Skeletal muscle satellite cell (primary cell): Measurements from ENCODE around the gene WAPL.
"Not testable (repeated sequence)": the region's sequence is repeated elsewhere in the genome, so short reads cannot be mapped to it uniquely, and the experiment has no call there.

Experiments used
- H3K27me3 ChIP-seq: 2 replicates; pipeline ENCODE4 v1.7.0; 2013; ENCODE audit warnings: low read length; ENCODE audit not compliant: control insufficient read depth, insufficient read depth
- H3K36me3 ChIP-seq: 2 replicates; pipeline ENCODE4 v1.7.0; 2013; ENCODE audit warnings: mild to moderate bottlenecking, control low read depth, low read length; ENCODE audit not compliant: insufficient read depth
- H3K4me1 ChIP-seq: 2 replicates; pipeline ENCODE4 v1.7.0; 2013; ENCODE audit warnings: low read length; ENCODE audit not compliant: control insufficient read depth, insufficient read depth
- H3K4me2 ChIP-seq: 2 replicates; pipeline ENCODE4 v1.7.0; 2013; ENCODE audit warnings: mild to moderate bottlenecking, low read length
- H3K4me3 ChIP-seq: 2 replicates; pipeline ENCODE4 v1.7.0; 2013; ENCODE audit warnings: low read length
- H3K9ac ChIP-seq: 2 replicates; pipeline ENCODE4 v1.7.0; 2013; ENCODE audit warnings: mild to moderate bottlenecking, low read depth, low read length, moderate library complexity
- H3K9me3 ChIP-seq: replicated peaks from 2 replicates; pipeline ENCODE4 v1.7.0; 2013; ENCODE audit warnings: mild to moderate bottlenecking, control low read depth, low read length

WAPL gene

GRCh38 chr10:86538547-86538946 lies 17.0 kb upstream of the WAPL start:
- no peaks in the 10 kb centered on the region for H3K27me3 ChIP-seq

DNA sequence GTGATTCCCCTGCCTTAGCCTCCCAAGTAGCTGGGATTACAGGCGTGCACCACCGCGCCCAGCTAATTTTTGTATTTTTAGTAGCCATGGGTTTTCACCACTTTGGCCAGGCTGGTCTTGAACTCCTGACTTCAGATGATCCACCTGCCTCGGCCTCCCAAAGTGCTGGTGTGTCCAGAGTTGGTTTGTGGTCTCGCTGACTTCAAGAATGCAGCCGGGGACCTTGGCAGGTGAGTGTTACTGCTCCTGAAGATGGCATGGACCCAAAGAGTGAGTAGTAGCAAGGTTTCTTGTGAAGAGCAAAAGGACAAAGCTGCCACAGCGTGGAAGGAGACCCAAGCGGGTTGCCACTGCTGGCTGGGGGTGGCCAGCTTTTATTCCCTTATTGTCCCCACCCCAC lies 16.4 kb upstream of the WAPL start:
- H3K4me2 ChIP-seq, H3K4me3 ChIP-seq, H3K36me3 ChIP-seq, H3K27me3 ChIP-seq, H3K9ac ChIP-seq, H3K4me1 ChIP-seq, H3K9me3 ChIP-seq: not testable (repeated sequence)

More at GRCh38 chr10:86538547-86538946, 17.0 kb upstream of the WAPL start:
- Histone ChIP-seq H3K4me1 (peaks cover 9% of the 10 kb centered on the region), H3K4me3 (no peak overlapping the region), H3K9ac (no peak overlapping the region), H3K4me2 (peak overlapping the region; percentile 37), H3K36me3 (no peaks in the 10 kb centered on the region), H3K9me3 (no peaks in the 10 kb centered on the region)

DNA sequence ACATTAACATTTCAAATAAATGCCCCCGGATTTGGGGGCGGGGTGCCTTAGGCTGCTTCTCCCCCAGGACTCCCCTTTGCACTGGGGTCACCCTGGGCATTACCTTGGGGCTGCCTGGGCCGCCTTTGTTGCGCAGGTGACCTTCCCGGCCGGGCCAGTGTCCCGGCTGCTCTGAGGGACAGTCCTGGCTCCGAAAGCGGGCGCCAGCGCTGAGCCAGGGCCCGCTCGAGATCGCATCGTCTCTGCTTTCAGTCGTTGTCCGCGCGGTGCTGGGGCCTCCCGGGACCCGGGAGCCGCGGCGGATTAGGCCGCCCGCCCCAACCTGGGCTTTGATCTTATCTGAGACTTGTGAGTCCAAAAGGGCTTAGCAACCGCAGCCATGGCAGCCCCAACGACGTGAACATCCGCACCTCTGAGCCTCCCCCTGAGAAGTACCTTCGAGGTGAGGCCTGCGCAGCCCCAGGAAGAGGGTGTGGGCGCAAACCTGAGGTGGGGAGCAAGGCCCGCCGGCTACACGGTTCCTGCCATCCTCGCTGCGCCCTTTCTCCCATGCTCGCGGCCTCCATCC lies 14.8 kb upstream of the WAPL start:
- no peaks in the 10 kb centered on the region for H3K36me3 ChIP-seq
- no peak overlapping the region for H3K9ac ChIP-seq
- peaks cover 9% of the 10 kb centered on the region for H3K4me1 ChIP-seq
- H3K4me3 ChIP-seq = no peak overlapping the region
- H3K27me3 ChIP-seq = no peaks in the 10 kb centered on the region
- H3K9me3 ChIP-seq = no peaks in the 10 kb centered on the region
- no peak overlapping the region for H3K4me2 ChIP-seq

- Histone ChIP-seq H3K4me2 (peak overlapping the region; percentile 80), H3K4me1 (peaks cover 9% of the 10 kb centered on the region), H3K4me3 (peak overlapping the region; percentile 66), H3K9ac (peak overlapping the region; percentile 63), H3K27me3 (no peaks in the 10 kb centered on the region), H3K36me3 (no peaks in the 10 kb centered on the region), H3K9me3 (no peaks in the 10 kb centered on the region)
Measured at GRCh38 chr10:86535132-86535882, 13.7 kb upstream of the WAPL start.

GRCh38 chr10:86533328-86533727 lies 11.7 kb upstream of the WAPL start:
- Histone ChIP-seq H3K4me2 (no peak overlapping the region), H3K27me3 (no peaks in the 10 kb centered on the region), H3K9ac (no peak overlapping the region), H3K9me3 (no peaks in the 10 kb centered on the region), H3K4me1 (peaks cover 9% of the 10 kb centered on the region), H3K36me3 (no peaks in the 10 kb centered on the region), H3K4me3 (no peak overlapping the region)

DNA sequence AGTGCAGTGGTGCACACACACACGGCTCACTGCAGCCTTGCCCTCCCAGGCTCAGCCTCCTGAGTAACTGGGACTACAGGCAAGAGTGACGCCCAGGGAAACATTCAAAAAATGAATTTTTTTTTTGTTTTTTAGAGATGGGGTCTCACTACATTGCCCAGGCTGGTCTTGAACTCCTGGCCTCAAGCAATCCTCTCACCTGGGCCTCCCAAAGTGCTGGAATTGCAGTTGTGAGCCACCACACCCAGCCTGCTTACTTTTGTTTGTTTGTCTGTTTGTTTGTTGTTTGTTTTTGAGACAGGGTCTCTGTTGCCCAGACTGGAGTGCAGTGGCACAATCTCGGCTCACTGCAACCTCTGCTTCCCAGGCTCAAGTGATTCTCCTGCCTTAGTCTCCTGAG lies 7.1 kb upstream of the WAPL start:
- not testable (repeated sequence) for H3K9me3 ChIP-seq, H3K27me3 ChIP-seq, H3K9ac ChIP-seq, H3K4me1 ChIP-seq, H3K4me3 ChIP-seq, H3K36me3 ChIP-seq, H3K4me2 ChIP-seq

DNA sequence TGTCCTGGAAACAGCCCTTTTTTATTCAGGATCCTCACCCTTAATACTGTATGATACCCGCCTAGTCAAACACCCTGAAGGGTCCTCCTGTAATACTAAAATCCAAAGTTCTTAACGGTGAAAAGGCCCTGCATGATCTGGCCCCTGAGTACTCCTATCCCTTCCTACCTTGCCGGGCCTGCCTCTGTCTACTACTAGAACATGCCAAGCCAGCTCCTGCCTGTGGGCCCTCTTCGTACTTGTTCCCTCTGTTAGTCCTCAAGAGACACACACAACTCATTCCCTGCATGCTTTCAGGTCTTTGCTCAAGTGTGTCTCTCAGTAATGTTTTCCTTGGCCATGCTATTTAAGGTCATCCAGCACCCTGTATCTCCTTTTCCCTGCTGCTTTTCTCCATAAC lies 5.0 kb upstream of the WAPL start:
- Histone ChIP-seq H3K4me3 (no peak overlapping the region), H3K27me3 (no peaks in the 10 kb centered on the region), H3K36me3 (no peaks in the 10 kb centered on the region), H3K9ac (no peak overlapping the region), H3K9me3 (no peaks in the 10 kb centered on the region), H3K4me2 (no peak overlapping the region), H3K4me1 (peaks cover 9% of the 10 kb centered on the region)

GRCh38 chr10:86525713-86526112 lies 4.1 kb upstream of the WAPL start:
- not testable (repeated sequence) for H3K9ac ChIP-seq, H3K4me3 ChIP-seq, H3K9me3 ChIP-seq, H3K27me3 ChIP-seq, H3K36me3 ChIP-seq, H3K4me1 ChIP-seq, H3K4me2 ChIP-seq

- peaks cover 18% of the 10 kb centered on the region for H3K4me1 ChIP-seq
Measured at GRCh38 chr10:86524225-86524962, 2.8 kb upstream of the WAPL start.

DNA sequence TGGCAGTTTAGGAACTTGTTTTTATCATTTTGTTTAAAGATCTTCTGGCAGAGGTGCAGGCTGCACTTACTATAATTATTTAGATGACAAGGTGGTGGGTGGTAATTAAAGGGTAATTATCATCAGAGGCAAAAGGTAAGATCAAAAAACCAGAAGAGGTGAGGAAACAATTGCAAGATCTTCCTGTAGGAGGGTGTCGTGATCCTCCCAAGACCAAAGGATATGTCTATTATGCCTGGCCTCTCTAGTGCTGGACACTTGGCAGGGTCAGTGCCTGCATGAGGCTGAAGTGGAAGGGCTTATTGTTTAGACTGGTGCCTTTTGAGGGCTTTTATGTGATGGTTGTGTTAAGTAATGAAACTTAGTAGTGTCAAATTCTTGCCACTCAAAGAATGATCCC lies 1.8 kb upstream of the WAPL start:
- H3K36me3 ChIP-seq = no peaks in the 10 kb centered on the region
- H3K4me2 ChIP-seq = peak overlapping the region; percentile 89
- peak overlapping the region; percentile 93 for H3K4me3 ChIP-seq
- no peaks in the 10 kb centered on the region for H3K27me3 ChIP-seq
- peaks cover 24% of the 10 kb centered on the region for H3K4me1 ChIP-seq
- no peaks in the 10 kb centered on the region for H3K9me3 ChIP-seq
- no peak overlapping the region for H3K9ac ChIP-seq

More at GRCh38 chr10:86524225-86524962, 2.8 kb upstream of the WAPL start:
- Histone ChIP-seq H3K36me3 (no peaks in the 10 kb centered on the region), H3K9me3 (no peaks in the 10 kb centered on the region), H3K27me3 (no peaks in the 10 kb centered on the region), H3K4me2 (no peak overlapping the region), H3K9ac (no peak overlapping the region), H3K4me3 (no peak overlapping the region)

GRCh38 chr10:86522510-86522855 lies 891 bp upstream of the WAPL start:
- H3K4me3 ChIP-seq = peak overlapping the region; percentile 93
- H3K4me1 ChIP-seq = peaks cover 24% of the 10 kb centered on the region
- no peaks in the 10 kb centered on the region for H3K27me3 ChIP-seq
- H3K4me2 ChIP-seq = peak overlapping the region; percentile 89
- no peaks in the 10 kb centered on the region for H3K9me3 ChIP-seq
- H3K9ac ChIP-seq = peak overlapping the region; percentile 97
- peaks cover 1% of the 10 kb centered on the region for H3K36me3 ChIP-seq
